ENCODE results near the gene KLHDC7A.

Gene KLHDC7A

GRCh38 chr1:18496497-18497235, 15.9 kb downstream of the KLHDC7A start:
- H3K4me3 ChIP-seq (ENCODE audit: low read depth, low read length) = no peak overlapping the region
- DNase-seq (ENCODE audit: low read depth) = no peak

GRCh38 chr1:18501833-18502232, 21.1 kb downstream of the KLHDC7A start:
- no peak for DNase-seq (ENCODE audit: low read depth)
- H3K4me3 ChIP-seq (ENCODE audit: low read depth, low read length) = no peak overlapping the region

- no peak overlapping the region for H3K4me3 ChIP-seq (ENCODE audit: low read depth, low read length)
- DNase-seq (ENCODE audit: low read depth) = no peak
These were observed 23.9 kb downstream of the KLHDC7A start for GRCh38 chr1:18504609-18505008.

GRCh38 chr1:18505666-18506065, 24.9 kb downstream of the KLHDC7A start:
- no peak overlapping the region for H3K4me3 ChIP-seq (ENCODE audit: low read depth, low read length)
- DNase-seq (ENCODE audit: low read depth) = no peak

- no peak overlapping the region for H3K4me3 ChIP-seq (ENCODE audit: low read depth, low read length)
- no peak for DNase-seq (ENCODE audit: low read depth)
These were observed 27.4 kb downstream of the KLHDC7A start for GRCh38 chr1:18508084-18508483.

- no peak for DNase-seq (ENCODE audit: low read depth)
- no peak overlapping the region for H3K4me3 ChIP-seq (ENCODE audit: low read depth, low read length)
These were observed 30.6 kb downstream of the KLHDC7A start for GRCh38 chr1:18511149-18511873.

GRCh38 chr1:18511874-18512150, 31.1 kb downstream of the KLHDC7A start:
- DNase-seq (ENCODE audit: low read depth) = no peak
- H3K4me3 ChIP-seq (ENCODE audit: low read depth, low read length) = no peak overlapping the region

- H3K4me3 ChIP-seq (ENCODE audit: low read depth, low read length) = no peak overlapping the region
- DNase-seq (ENCODE audit: low read depth) = no peak
These were observed 32.2 kb downstream of the KLHDC7A start for GRCh38 chr1:18512883-18513282.

GRCh38 chr1:18513995-18514394, 33.3 kb downstream of the KLHDC7A start:
- no peak overlapping the region for H3K4me3 ChIP-seq (ENCODE audit: low read depth, low read length)
- DNase-seq (ENCODE audit: low read depth) = no peak

- no peak for DNase-seq (ENCODE audit: low read depth)
- H3K4me3 ChIP-seq (ENCODE audit: low read depth, low read length) = no peak overlapping the region
These were observed 34.5 kb downstream of the KLHDC7A start for GRCh38 chr1:18515120-18515667.

- no peak for DNase-seq (ENCODE audit: low read depth)
- H3K4me3 ChIP-seq (ENCODE audit: low read depth, low read length) = no peak overlapping the region
These were observed 35.7 kb downstream of the KLHDC7A start for GRCh38 chr1:18516473-18516872.

GRCh38 chr1:18526436-18527275, 45.9 kb downstream of the KLHDC7A start:
- no peak for DNase-seq (ENCODE audit: low read depth)
- H3K4me3 ChIP-seq (ENCODE audit: low read depth, low read length) = no peak overlapping the region

GRCh38 chr1:18527514-18527913, 46.8 kb downstream of the KLHDC7A start:
- no peak for DNase-seq (ENCODE audit: low read depth)

GRCh38 chr1:18527921-18528320, 47.2 kb downstream of the KLHDC7A start:
- no peak for DNase-seq (ENCODE audit: low read depth)
- no peak overlapping the region for H3K4me3 ChIP-seq (ENCODE audit: low read depth, low read length)

More at GRCh38 chr1:18527514-18527913, 46.8 kb downstream of the KLHDC7A start:
- H3K4me3 ChIP-seq (ENCODE audit: low read depth, low read length) = no peak overlapping the region

GRCh38 chr1:18528616-18529015, 47.9 kb downstream of the KLHDC7A start:
- DNase-seq (ENCODE audit: low read depth) = no peak
- H3K4me3 ChIP-seq (ENCODE audit: low read depth, low read length) = no peak overlapping the region

- DNase-seq (ENCODE audit: low read depth) = no peak
- no peak overlapping the region for H3K4me3 ChIP-seq (ENCODE audit: low read depth, low read length)
These were observed 49.0 kb downstream of the KLHDC7A start for GRCh38 chr1:18529714-18530113.

GRCh38 chr1:18530587-18531502, 50.1 kb downstream of the KLHDC7A start:
- DNase-seq (ENCODE audit: low read depth) = no peak
- no peak overlapping the region for H3K4me3 ChIP-seq (ENCODE audit: low read depth, low read length)

- H3K4me3 ChIP-seq (ENCODE audit: low read depth, low read length) = no peak overlapping the region
- no peak for DNase-seq (ENCODE audit: low read depth)
These were observed 50.7 kb downstream of the KLHDC7A start for GRCh38 chr1:18531503-18531845.
